ENCODE data around the gene MEI4. TPM values are rescaled to one million over a fixed set of nuclear protein-coding genes. Genes with fewer than 3 reads are reported as not detected.
"Not testable (repeated sequence)": the region's sequence is repeated elsewhere in the genome, so short reads cannot be mapped to it uniquely, and the experiment has no call there.

Gene MEI4
- total RNA-seq, 1 donor from 2014 or later: not detected

- no peaks in the 10 kb centered on the region for H3K36me3 Mint-ChIP-seq (ENCODE audit: low read depth)
- H3K4me1 Mint-ChIP-seq (ENCODE audit: low read depth): no peaks in the 10 kb centered on the region
- no peaks in the 10 kb centered on the region for H3K27me3 Mint-ChIP-seq (ENCODE audit: low read depth)
- H3K9me3 Mint-ChIP-seq (ENCODE audit: low read depth): peaks cover 2% of the 10 kb centered on the region
- DNase-seq (ENCODE audit: low spot score): no peak
- H3K27ac Mint-ChIP-seq (ENCODE audit: unreplicated experiment): no peak overlapping the region
- no peak overlapping the region for H3K4me3 Mint-ChIP-seq (ENCODE audit: unreplicated experiment)
- no peak for TF ChIP-seq CTCF (IDR thresholded peaks at IDR 0.05)
These were observed 25.2 kb downstream of the MEI4 start for GRCh38 chr6:77678048-77678447.

GRCh38 chr6:77683515-77683914, 30.7 kb downstream of the MEI4 start:
- H3K4me3 Mint-ChIP-seq (ENCODE audit: unreplicated experiment): no peak overlapping the region
- H3K36me3 Mint-ChIP-seq (ENCODE audit: low read depth): no peaks in the 10 kb centered on the region
- H3K27me3 Mint-ChIP-seq (ENCODE audit: low read depth): peaks cover 5% of the 10 kb centered on the region
- DNase-seq (ENCODE audit: low spot score): no peak
- no peak for TF ChIP-seq CTCF (IDR thresholded peaks at IDR 0.05)
- H3K9me3 Mint-ChIP-seq (ENCODE audit: low read depth): no peaks in the 10 kb centered on the region
- no peaks in the 10 kb centered on the region for H3K4me1 Mint-ChIP-seq (ENCODE audit: low read depth)
- no peak overlapping the region for H3K27ac Mint-ChIP-seq (ENCODE audit: unreplicated experiment)

GRCh38 chr6:77686931-77687330, 34.1 kb downstream of the MEI4 start:
- H3K36me3 Mint-ChIP-seq (ENCODE audit: low read depth): no peaks in the 10 kb centered on the region
- no peaks in the 10 kb centered on the region for H3K4me1 Mint-ChIP-seq (ENCODE audit: low read depth)
- no peak overlapping the region for H3K4me3 Mint-ChIP-seq (ENCODE audit: unreplicated experiment)
- peaks cover 10% of the 10 kb centered on the region for H3K27me3 Mint-ChIP-seq (ENCODE audit: low read depth)
- no peak for TF ChIP-seq CTCF (IDR thresholded peaks at IDR 0.05)
- H3K9me3 Mint-ChIP-seq (ENCODE audit: low read depth): no peaks in the 10 kb centered on the region
- no peak for DNase-seq (ENCODE audit: low spot score)
- H3K27ac Mint-ChIP-seq (ENCODE audit: unreplicated experiment): no peak overlapping the region

- H3K9me3 Mint-ChIP-seq (ENCODE audit: low read depth): no peaks in the 10 kb centered on the region
- TF ChIP-seq CTCF (IDR thresholded peaks at IDR 0.05): no peak
- H3K36me3 Mint-ChIP-seq (ENCODE audit: low read depth): no peaks in the 10 kb centered on the region
- DNase-seq (ENCODE audit: low spot score): no peak
- H3K27me3 Mint-ChIP-seq (ENCODE audit: low read depth): peaks cover 15% of the 10 kb centered on the region
- no peak overlapping the region for H3K27ac Mint-ChIP-seq (ENCODE audit: unreplicated experiment)
- H3K4me3 Mint-ChIP-seq (ENCODE audit: unreplicated experiment): no peak overlapping the region
- no peaks in the 10 kb centered on the region for H3K4me1 Mint-ChIP-seq (ENCODE audit: low read depth)
These were observed 35.8 kb downstream of the MEI4 start for GRCh38 chr6:77688649-77689048.

GRCh38 chr6:77700095-77700494, 47.3 kb downstream of the MEI4 start:
- not testable (repeated sequence) for H3K4me1 Mint-ChIP-seq (ENCODE audit: low read depth); DNase-seq (ENCODE audit: low spot score); H3K27me3 Mint-ChIP-seq (ENCODE audit: low read depth); H3K27ac Mint-ChIP-seq (ENCODE audit: unreplicated experiment); H3K36me3 Mint-ChIP-seq (ENCODE audit: low read depth); H3K9me3 Mint-ChIP-seq (ENCODE audit: low read depth); H3K4me3 Mint-ChIP-seq (ENCODE audit: unreplicated experiment)

GRCh38 chr6:77707603-77708002, 54.8 kb downstream of the MEI4 start:
- Mint-ChIP-seq H3K36me3 (ENCODE audit: low read depth) (no peaks in the 10 kb centered on the region), H3K27ac (ENCODE audit: unreplicated experiment) (no peak overlapping the region)
- no peak for DNase-seq (ENCODE audit: low spot score)

More at GRCh38 chr6:77707603-77708002, 54.8 kb downstream of the MEI4 start:
- TF ChIP-seq CTCF (IDR thresholded peaks at IDR 0.05): no peak
- Mint-ChIP-seq H3K4me3 (ENCODE audit: unreplicated experiment) (no peak overlapping the region), H3K9me3 (ENCODE audit: low read depth) (peaks cover 15% of the 10 kb centered on the region), H3K4me1 (ENCODE audit: low read depth) (no peaks in the 10 kb centered on the region), H3K27me3 (ENCODE audit: low read depth) (peaks cover 5% of the 10 kb centered on the region)

All from chondrocyte (in vitro differentiated cells).